GM21717 (cell line): ENCODE data around the gene SH3RF3.

Experiments
- ATAC-seq: cut with Tn5 transposase; IDR thresholded peaks from one replicate; pipeline ENCODE4 v1.9.1; 2021; ENCODE audit warnings: mild to moderate bottlenecking, moderate library complexity; ENCODE audit not compliant: unreplicated experiment

Gene SH3RF3

DNA sequence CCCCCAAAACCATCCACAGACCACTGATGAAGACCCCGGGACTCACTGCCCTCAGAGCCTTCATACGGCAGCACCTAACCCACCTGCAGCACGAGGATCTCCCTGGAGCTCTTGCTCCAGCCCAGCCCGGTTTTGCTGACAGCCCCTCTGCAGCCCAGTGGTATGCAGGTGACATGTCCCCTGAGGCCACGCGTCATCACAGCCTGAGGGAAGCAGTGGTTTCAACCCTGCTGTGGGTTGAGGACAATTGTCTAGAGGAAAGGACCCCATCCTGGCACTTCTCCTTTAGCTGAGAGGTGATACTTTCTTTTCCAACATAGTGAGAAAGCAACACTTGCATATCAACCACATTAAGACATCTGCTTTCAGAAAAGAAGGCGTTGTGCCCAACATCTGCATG, 350.8 kb downstream of the SH3RF3 start:
- no peak for ATAC-seq

DNA sequence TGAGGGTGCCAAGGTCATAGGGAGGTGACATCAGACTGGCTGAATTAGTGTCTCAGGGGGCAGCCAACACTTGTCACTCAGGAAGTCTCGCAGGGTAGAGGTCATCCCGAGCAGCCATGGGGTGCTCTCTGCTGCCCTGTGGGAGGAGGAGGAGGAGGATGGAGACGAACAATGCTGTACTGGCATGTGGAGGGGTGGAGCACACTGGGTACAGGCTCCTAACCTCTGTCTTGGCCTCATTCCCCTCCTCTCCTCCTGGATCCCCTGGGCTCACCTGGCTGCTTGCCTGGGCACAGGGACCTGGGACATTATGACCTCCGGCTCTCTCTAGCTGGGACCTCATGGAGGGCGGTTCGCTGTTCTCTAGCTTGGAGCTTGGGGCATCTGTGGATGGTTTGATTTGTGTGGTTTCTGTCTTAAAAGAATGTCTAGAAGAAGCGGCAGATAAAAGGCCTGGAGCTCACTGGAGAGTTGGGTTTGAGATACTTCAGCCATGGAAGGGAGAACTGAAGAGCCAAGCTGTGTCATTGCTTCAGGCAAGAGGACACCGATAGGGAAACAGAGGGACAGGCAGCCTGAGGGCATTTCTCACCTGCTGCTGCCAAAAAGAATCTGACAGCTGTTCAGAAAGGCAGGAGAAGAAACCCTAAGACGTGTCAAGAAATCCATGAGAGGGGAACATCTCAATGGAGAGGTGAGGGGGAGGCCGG, 351.6 kb downstream of the SH3RF3 start:
- ATAC-seq, result no peak

DNA sequence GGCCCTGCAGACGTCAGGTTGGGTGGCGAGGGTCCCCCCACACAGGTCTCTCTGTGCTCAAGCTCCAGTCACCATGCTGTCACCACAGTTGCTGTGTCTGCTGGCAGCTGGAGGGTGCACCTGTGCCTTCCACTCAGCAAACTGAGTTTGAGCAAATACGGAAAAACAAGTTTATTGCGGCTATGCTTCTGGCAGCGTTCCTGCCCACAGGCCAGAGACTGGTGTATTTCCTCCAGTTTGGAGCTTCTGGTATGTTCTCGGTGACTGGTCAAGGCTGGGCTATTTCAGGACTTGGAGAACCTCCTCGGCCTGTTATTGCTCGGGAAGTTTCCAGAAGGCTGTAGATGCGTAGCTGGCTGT, 352.2 kb downstream of the SH3RF3 start:
- no peak for ATAC-seq

DNA sequence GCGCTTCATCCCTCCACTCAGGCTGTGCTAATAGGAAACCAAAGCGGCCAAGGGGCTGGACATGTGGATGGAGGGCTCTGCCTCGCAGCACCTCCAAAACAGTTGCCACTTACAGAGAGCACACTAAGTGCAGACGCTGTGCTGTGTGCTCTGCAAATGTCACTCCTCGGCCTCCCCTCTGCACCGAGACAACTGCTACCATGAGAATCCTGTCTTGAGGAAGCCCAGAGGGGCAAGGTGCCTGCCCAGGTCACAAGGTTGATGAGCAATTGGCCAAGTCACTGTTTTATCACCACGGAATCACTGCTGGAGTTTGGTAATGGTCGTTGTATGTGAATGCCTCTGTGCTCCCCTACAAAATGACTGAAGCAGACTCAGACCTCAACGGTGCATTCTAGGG, 352.6 kb downstream of the SH3RF3 start:
- no peak for ATAC-seq

DNA sequence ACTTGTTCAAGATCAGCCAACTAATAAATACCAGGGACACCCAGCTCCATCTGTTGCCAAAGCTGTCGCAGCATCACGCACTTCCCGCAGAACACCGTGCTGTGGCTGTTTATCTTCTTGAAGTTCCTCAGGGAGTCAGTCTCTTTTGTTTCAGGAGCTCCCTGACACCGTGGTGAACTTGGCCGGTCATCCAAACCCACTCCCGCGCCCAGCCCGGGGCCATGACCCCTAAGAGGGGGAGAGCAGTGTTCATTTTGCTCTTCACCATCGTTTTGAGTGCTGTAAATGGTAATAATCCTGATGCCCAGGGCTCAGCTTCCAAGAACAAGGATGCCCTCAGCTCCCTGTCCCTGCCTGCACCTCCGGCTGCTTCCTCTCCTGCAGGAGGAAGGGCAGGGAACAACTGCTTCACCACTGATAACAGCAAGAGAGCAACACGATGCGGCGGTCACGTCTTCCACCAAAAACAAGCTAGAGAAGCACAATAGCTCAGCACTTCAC, 353.4 kb downstream of the SH3RF3 start:
- no peak for ATAC-seq

DNA sequence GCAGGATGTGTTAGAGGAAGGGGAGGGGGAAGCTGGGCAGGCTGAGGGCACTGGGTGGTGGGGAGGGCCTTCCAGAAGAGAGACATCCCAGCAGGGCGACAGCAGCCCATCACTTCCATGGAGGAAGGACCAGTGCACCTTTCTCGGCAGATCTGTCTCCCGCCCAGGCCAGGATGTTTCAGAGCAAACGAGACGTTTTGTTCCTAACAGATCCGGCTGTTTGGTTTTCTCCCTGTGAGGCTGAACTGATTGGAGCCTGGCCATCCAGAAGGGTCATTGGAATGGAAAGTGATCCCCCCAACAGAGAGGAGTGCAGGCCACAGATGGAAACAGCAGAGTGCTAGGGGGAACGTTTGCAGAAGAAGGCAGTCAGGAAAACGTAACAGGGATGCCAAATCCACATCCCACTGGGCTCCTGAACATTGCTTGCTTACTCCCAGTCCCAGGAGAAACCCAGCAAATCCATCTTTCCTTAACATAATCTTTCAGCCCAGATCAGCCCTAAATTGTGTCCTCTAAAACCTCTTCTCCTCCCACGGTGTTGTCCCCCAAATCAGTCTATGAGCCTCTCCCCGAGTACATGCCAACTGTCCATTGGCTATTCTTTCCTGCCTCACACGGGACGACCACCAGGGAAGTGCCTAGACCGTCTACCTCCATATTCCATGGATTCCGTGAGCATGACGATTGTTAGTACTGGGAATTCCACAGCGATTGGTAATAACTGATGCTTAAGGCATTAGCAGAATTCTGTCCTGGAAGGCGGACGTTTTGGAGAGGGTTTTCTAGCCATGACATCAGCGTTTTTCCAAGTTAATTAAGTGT, 357.9 kb downstream of the SH3RF3 start:
- no peak for ATAC-seq

DNA sequence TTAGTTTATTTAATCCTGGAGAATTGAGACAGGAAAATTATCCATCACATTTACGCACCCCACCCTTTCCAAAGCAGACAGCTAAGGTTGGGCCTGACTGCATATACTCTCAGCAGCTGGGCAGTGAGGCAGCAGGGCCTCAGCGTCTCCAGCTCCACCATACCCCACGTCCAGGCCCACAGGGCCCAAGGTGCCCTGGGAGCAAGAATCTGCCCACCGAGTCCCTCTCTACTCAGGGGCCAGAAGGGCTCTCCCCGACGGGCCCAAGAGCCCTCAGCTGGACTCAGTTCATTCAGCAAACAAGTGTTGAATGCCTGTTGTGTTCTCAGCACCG, 358.5 kb downstream of the SH3RF3 start:
- no peak for ATAC-seq

DNA sequence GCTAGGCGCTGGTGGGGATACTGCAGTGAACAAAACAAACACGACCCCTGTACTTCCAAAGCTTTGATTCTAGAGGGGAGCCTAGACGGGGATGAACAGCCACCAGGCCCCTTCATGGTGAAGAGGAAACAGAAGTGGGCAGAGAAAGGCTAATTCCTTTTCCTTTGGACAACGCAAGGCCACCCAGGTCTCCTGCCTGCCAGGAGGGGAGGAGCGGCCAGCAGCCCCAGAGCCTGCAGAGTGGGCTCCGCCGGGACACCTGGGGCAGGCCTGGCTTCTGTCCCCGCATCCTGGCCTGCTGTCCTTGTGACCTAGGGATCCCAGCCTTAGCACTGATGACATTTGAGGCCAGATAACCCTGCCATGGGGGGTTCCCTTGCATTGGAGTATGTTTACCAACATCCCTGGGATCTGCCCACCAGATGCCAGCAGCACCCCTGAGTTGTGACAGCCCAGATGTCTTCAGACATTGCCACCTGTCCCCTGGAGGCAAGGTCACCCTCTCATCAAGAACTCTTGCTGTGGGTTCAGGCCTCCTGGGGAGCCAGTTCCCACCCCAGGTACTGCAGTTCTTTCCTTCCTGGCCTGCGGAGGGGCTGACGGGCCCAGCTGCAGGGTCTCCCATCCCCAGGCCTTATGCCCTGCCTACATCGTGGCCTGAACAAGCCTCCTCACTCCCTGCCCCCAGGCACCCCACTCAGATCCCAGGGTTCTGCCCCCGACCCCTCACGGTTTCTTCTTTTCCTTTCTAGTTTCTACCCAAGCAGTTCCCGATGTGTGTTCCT, 359.1 kb downstream of the SH3RF3 start:
- no peak for ATAC-seq

DNA sequence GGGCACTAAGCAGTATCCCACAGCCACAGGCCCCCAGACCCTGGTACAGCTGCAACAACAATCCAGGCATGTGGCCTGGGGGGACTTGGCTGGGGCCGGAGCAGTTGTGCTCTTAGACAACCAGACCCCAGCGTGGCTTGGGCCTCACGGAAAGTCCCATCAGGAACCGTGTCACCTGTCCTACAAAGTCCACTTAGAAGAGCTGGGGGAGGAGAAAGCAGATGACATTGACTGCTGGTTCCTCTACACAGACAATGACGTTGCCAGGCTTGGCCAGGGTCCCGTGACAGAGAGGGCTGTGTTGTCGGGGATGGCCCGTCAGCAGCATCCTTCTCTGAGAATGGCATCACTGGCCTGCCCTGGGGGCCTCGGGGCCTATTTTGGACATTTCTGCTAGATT, 360.3 kb downstream of the SH3RF3 start:
- ATAC-seq, result no peak

DNA sequence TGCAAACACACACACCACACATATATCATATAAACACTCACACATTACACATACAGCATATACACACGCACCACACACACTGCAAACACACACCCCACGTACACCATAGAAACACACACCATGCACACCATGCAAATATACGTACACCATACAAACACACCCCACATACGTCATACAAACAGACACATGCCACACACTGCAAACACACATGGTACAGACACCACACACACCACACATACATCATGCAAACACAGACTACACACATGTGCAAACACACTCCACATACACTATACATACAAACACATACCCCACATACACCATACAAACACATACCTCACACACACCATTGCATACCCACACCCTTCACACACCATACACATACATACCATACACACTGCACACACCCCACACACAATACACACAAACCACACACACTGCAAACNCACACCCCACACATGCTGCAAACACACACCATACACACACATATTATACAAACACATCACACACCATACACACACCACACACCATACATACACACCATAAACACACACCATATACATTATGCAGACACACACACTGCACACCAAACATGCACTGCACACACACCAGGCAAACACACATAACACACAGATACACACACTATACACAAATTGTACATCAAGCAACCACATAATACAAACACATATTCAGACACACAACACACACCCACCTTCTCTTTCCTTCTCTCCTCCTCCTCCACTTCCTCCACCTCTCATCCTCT, 364.4 kb downstream of the SH3RF3 start:
- no peak for ATAC-seq

DNA sequence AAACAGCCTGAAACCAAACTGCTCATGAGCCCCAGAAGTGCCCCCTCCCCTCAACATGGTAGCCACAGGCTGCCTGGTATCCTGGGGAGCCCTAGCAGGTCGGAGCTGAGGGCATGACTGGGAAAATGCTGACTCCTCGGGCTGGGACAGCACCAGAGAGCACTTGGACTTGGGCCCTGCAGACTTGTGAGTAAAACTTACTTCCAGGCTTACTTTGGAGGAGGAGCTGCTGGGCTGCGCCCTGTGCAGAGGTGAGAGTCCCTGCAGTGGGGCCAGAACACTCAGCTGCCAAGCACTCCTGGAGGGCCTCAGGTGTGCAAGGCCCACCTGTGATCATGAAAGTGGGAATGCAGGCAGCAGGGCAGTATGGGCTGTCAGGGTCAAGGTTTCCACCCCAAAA, 365.3 kb downstream of the SH3RF3 start:
- ATAC-seq, result no peak

DNA sequence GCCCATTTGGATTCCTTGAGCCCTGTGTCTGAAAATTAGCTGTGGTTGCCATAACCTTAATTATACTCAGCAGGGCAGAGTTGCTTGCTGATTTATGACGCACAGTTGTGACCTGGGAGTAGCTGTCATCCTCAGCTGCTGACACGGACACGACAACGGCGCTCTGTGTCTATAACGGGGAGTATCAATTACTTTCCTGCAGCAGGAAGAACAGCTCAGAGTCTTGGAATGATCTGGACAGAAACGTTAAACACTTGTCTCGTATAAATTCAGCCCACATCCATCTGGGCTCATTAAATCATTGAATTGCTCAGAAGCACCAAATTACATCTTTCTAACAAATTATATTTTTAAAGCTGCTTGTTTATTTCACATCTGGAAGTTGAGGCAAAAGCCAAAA, 368.5 kb downstream of the SH3RF3 start:
- no peak for ATAC-seq

DNA sequence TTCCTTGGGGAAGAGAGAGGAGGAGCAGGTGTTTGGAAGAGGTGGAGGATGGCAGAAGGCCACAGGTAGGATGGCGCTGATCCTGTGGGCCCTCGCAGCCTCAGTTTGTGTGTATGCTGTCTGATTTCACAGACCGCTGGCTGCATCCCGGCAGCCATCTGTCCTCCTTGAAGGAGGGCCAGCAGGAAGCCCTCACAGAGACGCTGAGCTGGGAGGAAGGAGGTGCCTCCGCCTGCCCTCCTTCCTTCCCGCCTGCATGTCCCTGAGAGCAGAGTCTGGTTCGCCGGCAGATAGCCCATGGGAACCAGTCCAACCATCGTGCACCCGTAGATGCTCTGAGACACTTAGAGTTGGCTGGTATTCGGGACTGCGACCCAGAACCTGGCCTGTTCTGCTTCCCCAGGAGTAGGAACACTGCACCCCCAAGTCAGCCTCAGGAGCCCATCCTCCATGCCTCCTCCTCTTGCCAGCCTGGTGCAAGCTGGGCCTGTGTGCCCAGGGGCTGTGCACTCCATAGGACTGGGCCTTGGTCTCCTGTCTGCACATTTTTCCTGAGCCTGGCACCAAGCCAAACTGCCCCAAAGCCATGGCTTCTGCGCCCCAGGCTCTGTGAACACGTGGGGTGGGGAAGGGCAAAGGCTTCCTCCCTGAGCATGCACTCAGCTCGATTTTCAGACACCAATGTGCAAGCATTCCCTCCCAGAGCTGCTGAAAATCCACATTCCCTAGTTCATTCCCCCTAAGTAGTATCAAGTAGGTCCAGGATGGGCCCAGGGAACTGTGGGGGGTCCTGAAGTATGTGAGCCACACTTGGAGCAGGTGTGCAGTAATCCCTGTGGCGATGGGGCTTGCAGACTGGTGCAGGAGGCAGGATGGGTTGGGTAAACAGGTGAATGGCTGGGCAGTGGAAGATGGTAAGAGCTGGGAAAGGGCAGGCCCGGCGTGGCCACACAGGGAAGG, 369.2 kb downstream of the SH3RF3 start:
- ATAC-seq, result no peak

DNA sequence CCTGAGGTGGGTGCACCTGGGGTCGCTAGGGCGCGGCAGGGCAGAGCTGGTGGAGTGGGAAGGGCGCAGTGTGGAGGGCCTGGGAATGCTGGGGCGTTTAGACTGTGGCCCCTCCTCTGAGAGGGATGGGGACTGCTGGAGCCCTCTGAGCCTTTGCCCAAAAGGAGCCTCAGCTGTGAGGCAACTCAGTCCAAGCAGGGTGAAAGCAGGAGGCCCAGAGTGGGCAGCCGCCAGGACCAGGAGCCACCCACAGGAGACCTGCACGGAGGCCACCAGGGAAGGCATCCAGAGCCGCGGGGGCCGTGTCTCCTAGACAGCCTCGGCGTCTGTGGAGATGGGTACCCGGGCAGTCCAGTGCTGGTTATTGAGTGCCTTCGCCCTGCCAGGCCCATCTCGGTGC, 369.9 kb downstream of the SH3RF3 start:
- no peak for ATAC-seq

DNA sequence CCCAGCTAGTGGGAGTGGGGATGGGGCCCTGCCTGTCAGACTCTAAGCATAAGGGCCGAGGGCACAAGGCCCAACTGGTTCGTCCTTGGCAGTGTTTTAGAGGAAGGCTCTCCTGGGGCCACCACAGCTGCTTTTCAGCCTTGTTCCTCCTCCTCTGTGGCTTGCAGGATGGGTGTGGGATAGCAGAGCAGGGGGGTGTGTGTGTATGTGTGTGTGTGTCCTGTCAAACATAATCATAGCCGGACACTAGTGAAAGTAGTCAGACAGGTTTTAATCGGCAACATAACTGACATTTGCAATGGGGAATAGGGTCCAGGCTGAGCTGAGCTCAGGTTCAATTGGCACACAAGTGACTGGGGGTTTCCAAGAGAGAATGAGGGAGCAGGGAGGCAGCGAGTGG, 370.6 kb downstream of the SH3RF3 start:
- no peak for ATAC-seq

DNA sequence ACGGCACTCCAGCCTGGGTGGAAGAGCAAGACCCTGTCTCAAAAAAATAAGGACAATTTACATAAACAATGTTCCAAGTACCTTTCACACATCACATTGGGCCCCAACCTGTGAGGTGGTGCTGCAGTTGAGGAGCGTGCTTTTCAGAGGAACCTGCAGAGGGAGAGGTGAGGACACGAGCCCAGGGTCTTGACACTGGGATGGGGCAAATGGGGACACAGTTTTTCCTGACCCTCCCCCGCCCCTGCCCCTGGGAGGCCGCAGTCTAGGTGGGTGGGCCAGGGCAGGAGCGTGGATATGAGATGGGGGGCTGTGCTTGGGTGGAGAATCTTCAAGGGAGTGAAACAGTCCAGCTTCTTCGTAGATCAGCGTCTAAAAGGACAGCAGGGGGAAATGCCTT, 371.9 kb downstream of the SH3RF3 start:
- ATAC-seq, result no peak

DNA sequence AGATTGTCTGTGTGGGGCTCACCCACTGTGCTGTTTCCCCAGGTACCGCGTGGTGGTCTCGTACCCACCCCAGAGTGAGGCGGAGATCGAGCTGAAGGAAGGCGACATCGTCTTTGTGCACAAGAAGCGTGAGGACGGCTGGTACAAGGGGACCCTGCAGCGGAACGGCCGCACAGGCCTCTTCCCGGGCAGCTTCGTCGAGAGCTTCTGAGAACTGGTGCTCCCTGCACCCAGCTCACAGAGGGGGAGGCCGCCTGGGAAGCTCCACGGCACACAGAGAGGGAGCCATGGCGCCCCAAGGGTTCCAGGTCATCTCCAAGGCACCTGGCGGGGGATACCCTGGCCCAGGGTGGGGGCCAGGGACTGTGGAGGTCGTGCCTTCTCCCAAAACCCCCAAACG, 372.5 kb downstream of the SH3RF3 start:
- no peak for ATAC-seq

DNA sequence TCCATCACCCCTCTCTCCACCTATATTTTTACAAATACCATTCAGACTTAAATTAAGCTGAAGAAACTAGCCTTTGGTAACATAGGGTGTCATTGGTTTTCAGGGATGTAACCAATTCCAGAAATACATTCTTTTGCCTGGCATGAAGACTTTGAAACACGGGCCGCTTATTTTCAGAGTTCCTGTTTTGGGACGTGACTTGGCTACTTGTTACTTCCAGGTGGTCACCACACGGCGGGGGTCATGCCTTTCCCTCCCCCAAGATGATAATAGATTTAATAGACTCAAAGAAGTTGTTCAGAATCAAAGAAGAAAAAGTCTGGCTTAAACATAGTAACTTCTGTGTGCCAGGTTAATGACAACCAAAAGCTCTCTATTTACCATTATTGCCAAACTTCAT, 374.2 kb downstream of the SH3RF3 start:
- ATAC-seq, result no peak

DNA sequence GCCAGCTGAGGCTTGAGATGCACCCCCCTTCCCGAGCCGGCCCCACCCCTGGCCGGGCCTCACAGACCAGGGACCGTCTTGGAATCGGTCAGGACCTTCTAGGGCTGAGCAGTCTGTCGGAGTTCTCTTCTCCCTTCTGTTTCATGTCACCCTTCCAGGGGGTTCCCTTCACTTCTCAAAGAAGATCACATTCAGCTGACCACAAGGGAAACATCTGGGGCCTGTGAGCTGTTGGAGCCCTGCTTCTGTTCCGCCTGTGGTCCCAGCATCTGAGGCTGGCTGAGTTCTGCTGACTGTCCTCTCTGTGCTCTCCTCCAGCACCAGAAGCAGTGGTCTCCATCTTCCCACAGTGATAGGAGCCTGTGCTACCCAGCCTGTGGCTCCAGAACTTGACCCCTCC, 378.2 kb downstream of the SH3RF3 start:
- no peak for ATAC-seq

DNA sequence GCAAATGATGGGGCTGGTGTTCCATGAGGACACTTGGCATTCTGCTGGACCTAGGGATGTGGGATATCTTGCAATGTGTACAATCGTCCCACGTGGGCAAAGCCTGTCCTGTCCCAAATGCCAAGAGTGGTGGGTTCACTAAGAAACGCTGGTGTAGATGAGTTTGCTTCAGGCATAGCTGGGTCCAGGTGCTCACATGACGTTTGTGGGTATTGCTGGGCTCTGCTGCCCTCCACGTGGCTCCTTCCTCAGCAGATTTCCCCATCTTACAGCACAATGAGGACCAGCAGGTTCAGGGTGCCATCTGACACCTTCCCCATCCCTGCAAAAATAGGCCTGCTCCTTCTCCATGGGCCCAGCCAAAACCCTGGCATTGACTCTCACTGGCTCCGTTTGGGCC, 378.8 kb downstream of the SH3RF3 start:
- no peak for ATAC-seq
